Activated naive CD4-positive, alpha-beta T cell treated with Interleukin-2 at 50 U/mL for 16 hours (primary cell): Measurements from ENCODE around the gene CLEC4M.
"Not testable (repeated sequence)": the region's sequence is repeated elsewhere in the genome, so short reads cannot be mapped to it uniquely, and the experiment has no call there.

Source experiments
- DNase-seq: peaks from one replicate; pipeline ENCODE4 v3.0.0-alpha.2; 2020

CLEC4M gene

DNA sequence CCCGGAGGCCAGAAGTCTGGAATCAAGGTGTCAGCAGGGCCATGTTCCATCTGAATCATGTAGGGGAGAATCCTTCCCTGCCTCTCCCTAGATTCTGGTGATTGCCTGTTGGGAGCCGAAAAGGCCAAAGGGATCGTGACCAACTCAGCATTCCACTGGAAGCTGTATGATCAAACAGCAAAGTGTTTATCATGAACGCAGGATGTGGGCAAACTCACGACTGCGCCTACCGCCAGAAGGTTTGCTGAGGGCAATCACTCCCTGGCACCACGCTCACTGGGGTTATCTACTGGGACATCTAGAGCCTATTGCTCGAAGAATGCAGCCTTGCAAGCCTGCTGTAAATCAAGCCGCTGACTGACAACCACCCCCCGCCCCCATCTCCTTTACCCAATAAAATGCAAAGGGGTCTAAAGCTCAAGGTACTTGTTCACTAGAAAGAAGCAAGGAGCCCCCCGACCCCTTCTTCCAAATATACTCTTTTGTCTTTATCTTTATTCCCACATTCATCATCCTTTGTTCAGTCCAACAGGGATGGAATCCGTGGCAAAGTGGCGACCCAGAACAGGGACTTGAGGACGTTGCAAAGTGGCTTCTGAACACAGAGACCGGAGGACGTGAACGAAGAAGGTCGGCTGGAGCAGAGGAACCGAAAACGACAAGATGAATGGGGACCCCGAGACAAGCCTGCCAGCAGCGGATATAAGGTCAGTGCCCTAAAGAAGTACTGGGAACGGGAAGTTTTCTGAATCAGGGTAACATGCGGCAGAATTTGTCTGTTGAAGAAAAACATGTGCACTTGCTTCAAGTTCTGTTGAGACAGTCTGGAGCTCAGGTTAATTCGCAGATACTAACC lies 16.8 kb downstream of the CLEC4M start:
- DNase-seq: no peak

DNA sequence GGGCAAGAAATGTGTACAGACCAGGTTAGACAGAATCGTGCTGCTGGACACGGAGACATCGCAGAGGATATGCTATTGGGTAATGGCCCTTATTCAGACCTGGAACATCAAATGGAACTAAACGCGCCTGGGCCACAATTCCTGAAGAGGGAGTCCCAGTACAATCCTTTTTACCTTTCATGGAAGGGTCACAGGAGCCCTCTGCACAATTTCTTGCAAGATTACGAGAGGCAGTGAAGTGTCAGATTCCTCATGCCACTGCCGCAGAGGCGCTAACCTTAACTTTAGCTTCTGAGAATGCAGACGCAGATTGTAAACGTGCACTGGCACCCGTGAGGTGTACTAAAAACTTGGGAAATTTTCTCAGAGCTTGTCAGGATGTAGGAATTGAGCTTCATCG lies 18.1 kb downstream of the CLEC4M start:
- DNase-seq: no peak

DNA sequence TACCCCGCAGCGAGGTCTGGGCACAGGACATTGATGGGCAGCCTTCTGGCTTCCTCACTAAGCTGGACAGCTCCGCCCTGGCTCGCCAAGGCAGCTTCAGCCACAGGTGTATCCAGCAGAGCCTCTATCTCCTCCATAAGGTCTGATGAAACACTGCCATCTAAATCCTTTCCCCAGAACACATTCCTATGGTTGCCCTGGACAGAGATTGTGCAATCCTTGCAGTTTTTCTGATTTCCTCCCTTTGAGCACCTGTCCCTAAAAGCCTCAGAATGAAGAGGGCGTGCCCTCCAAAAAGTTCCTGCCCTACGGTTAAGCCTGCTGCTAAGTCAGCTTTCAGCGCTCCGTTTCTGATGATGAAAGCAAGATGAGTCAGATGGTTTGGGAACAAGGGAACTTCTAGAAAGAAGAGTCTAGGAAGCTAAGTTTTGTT lies 21.0 kb downstream of the CLEC4M start:
- no peak for DNase-seq

DNA sequence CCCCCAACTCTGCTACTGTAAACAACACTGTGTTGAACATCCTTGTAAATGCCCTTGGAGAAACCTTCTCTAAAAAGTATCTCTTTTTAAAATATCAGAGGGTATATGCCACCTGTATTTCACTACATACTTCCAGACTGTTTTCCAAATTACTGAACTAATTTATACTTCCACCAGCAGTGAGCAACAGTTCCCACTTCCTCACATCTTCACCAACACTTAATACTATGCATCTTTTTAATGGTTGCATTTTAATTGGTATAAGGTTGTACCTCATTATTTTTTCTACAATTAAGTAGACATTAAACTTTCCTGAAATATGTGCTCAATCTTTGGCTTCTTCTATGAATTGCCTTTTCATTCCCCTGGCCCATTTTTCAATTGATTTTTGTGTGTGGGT lies 21.8 kb downstream of the CLEC4M start:
- DNase-seq: no peak

DNA sequence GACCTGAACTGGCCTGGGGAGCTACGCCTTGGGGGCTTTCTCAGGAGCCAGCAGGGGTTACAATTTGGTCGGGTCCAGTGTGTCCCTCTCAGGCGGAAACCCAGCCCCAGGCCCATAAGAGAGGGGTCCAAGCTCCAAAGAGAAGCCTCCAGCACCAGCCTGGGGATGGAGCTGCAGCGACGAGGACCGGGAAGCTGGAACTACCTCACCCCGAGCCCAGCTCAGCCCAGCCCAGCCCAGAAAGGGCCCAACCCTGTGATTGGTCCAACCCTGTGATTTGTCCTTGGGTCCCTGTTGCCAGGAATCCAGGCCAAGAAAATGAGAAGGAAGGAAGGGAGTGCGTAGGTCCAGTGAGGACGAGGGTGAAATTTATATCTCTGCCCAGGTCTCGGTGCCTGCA lies 24.1 kb downstream of the CLEC4M start:
- DNase-seq: no peak

DNA sequence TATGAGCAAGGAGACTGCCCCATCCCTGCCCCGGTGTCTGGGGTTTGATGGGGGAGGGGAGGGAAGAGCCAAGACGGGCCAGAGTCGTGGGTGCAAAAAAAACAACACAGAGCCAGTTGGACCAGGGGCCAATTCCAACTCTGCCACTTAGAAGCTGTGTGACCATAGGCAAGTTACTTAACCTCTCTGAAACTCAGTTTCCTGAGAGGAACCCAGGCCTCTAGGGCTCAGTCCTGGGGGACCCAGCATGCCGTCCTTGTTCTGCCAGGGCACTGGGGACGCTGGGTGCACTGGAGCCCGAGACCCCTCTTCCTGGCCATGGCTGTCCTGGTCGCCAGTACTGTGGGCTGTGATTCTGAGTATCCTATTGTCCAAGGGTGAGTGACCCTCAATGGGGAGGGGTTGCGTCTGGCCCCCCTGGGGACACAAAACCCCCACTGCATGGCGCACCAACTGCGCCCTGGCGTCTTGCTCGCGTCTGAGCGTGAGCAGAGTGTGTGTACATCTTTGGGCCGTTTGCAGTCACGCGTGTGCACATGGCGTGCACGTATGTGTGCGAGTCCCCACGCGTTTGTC lies 24.6 kb downstream of the CLEC4M start:
- no peak for DNase-seq

DNA sequence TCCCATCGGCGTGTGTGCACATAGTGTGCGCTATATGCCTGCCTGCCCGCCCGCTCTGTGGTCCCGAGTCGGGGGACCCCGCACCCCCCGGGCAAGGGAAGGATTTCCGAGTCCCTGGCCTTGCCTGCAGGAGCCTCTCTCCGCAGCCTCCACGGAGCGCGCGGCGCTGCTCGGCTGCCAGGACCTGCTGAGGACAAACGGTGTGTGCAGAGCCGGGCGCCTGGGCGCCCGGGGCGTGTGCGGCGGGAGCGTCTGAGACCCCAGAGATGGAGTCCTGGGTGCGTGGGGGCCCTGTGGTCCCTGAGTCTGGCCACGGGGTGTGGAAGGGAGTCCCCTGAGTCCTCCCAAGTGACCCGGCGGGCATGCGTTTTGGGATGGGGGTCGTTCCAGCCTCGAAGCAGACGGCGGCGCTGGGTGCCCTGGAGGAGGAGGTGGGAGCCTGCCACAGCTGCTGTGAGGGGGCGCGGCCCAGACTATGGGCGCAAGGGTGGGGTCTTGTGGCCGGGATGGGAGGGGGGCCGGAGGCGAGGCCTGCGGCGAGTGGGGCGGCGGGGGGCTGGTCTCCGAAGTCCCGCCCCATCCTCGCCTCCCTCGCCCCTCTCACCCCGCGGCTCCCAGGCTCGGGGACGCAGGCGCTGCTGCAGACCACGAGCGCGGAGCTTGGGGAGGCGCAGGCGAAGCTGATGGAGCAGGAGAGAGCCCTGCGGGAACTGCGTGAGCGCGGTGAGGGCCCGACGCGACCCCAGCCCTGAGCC lies 25.3 kb downstream of the CLEC4M start:
- no peak for DNase-seq

DNA sequence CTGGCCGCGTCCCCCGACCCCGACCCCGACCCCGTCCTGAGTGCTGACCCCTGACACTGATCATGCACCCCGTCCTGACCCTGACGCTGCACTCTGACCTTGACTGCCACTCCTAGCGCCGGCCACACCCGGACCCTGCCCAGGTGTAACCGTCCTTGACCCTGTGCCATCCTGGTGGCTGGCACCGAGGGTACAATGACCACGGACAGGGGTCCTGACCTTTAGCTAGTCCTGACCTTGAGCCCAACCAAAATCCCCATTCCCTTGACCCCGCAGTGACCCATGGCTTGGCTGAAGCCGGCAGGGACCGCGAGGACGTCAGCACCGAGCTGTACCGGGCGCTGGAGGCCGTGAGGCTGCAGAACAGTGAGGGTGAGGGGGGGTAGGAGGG lies 25.9 kb downstream of the CLEC4M start:
- DNase-seq: no peak

DNA sequence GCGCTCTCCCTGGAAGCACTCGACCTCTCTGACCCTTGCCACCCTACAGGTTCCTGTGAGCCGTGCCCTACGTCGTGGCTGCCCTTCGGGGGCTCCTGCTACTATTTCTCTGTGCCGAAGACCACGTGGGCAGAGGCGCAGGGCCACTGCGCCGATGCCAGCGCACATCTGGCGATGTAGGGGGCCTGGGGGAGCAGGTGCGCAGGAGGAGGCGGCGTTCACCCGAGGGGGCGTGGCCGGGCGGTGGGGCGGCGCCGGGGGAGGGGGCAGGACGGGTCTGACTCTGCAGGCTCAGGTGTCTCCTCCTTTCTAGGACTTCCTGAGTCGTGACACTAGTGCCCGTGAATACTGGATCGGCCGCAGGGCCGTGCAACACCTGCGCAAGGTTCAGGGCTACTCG lies 26.4 kb downstream of the CLEC4M start:
- DNase-seq: peak; percentile 22

DNA sequence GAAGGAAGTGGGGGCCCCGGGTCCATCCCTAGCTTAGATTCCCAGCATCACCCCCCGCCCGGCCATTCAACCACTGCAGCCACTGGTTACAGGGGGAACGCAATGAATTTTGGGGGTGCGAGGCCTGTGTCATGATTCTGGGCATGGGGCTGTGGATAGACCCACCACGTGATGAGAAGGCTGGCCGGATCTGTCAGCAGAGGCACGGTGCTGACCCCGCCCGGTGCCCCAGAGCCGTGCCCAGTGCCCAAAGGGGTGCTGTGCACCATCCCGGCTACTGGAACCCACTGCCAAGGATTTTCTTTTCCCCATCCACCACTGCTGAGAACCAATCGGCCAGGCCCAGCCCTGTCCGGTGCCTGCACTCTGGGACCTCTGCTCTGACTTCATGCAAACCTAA lies 27.4 kb downstream of the CLEC4M start:
- no peak for DNase-seq

DNA sequence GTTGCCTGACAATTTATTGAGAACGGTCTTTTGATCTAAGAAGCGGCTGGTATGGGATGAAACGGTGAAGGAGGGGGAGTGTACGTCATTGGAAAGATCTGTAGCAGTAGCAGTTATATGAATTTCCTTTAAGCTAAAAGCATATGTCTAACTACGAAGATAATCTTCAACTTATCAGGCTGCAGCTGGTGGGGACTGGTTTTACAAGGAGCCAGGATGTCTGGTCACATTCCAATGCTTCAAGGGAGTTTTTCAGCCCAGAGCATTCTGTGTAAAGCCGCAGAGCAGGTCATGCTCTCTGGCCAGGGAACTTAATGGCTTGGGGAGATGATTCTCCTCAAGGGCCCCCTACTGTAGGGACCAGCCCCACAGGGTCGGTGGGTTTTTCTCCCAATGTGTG lies 29.2 kb downstream of the CLEC4M start:
- DNase-seq: no peak

DNA sequence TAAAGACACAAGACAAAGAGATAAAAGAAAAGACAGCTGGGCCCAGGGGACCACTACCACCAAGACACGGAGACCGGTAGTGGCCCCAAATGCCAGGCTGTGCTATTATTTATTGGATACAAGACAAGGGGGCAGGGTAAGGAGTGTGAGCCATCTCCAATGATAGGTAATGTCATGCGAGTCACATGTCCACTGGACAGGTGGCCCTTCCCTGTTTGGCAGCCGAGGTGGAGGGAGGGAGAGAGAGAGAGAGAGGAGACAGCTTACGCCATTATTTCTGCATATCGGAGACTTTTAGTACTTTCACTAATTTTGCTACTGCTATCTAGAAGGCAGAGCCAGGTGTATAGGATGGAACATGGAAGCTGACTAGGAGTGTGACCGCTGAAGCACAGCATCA lies 29.7 kb downstream of the CLEC4M start:
- not testable (repeated sequence) for DNase-seq

DNA sequence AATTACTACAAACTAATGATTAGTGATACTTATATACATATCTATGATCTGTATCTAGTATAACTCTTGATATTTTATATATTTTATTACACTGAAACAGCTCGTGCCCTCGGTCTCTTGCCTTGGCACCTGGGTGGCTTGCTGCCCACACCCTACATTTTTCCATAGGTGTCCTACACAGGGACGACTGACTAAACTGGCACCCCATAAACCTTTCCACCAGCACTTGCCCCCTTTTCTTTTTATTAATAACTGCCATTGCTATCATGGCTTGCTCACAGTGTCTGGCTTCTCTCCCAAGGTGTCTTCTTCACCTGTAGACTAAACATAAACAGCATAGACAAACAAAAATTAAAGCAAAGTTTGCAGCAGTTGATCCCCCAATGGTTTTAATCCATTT lies 30.4 kb downstream of the CLEC4M start:
- DNase-seq: no peak

DNA sequence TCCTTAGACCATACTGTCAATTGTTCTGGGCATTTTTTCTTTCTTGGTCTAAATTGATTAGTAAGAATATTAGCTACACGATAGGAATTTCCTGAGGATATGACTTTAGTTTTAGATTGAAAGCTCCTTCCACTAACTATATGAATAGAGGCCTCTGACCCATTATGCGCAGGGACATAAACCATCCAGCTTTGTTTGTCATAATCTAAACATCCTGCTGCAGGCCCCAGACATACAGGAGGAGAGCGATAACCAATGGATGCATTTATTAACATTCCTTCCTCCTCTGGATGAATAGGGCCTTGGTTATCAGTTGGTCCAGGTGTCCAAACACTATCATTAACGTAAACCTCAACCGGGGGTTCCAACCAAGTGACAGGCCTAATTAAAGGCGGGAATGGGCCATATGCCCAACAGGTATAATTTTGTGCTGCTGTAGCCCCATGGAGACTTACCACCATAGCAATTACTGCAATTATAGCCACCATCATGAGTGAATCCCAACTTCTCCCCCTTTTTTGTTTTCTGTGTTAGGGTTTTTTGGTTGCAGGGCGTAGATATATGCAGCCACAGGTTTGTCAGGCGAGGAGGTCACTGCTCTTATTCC lies 32.6 kb downstream of the CLEC4M start:
- DNase-seq: no peak

DNA sequence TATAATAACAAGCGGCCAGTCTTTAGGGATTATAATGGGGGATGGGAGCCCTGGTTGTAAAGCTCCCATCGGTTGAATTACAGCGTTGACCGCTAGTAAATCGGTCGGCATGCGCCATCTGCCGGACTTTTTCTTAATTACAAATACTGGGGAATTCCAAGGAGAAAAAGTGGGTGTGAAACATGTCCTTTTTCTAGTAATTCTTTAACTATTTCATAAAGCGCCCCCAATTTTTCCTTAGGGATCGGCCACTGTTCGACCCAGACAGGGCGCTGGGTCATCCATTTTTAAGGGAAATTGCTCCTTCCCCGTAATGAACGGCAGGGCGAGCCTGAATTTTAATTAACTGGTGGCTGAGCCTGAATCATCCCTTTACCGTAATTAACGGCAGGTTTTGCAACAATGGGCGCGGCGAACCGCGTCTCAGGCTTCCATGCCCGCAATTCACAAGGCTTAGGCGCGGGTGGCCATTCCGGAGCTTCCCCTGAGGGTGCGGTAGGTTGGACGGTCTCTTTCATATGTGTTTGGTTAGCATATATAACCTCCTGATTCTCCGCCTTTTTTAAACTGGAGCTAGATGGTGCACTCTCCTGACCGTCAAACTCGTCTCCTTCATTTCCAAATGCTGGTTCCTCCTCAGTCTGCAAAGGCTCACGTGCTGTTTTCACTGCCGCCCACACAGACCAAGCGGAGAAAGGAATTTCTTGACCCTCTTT lies 36.8 kb downstream of the CLEC4M start:
- peak; percentile 57 for DNase-seq

DNA sequence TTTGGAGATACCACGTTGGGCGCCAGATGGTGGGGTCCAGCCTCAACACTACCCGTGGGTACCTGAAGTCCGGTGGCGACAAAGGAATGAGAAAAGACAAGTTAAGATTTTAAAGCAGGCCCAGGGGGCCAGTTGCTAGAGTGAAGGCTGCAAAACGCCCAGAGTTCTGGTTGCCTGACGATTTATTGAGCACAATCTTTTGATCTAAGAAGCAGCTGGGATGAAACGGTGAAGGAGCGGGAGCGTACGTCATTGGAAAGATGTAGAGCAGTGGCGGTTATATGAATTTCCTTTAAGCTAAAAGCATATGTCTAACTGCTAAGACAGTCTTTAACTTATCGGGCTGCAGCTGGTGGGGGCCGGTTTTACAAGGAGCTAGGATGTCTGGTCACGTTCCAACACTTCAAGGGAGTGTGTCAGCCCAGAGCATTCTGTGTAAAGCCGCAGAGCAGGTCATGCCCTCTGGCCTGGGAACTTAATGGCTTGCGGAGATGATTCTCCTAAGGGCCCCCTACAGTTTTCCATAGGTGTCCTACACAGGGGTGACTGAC lies 38.1 kb downstream of the CLEC4M start:
- DNase-seq: no peak

DNA sequence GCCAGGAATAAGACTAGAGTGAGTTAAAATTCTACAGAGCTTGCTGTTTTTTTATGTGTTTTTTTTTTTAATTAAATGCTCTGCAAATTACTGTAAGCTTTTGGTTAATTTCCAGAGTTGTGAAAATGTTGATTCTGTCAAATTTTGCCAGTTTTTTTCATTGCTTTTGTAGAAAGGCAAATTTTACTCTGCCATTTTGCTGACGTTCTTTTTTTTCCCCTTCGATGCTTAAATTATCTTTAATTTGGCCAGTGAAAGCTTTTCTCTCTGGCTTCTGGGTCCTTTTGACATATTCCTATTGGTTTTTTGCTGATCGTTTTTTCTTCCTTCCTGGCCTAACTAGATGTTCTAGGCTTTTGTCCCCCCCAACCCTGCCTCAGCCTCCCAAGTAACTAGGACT lies 43.2 kb downstream of the CLEC4M start:
- no peak for DNase-seq

DNA sequence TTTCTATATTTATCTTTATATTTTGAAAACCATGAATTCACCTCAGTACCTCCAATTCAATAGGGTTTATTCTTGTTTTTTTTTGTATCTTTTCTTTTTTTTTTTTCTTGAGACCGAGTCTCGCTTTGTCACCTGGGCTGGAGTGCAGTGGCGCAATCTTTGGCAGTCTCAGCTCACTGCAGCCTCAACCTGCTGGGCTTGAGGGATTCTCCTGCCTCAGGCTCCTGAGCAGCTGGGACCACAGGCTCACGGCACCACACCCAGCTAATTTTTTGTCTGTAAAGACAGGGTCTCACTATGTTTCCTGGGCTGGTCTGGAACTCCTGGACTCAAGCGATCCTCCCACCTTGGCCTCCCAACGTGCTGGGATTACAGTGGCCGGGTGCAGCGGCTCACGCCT lies 43.8 kb downstream of the CLEC4M start:
- DNase-seq: no peak

DNA sequence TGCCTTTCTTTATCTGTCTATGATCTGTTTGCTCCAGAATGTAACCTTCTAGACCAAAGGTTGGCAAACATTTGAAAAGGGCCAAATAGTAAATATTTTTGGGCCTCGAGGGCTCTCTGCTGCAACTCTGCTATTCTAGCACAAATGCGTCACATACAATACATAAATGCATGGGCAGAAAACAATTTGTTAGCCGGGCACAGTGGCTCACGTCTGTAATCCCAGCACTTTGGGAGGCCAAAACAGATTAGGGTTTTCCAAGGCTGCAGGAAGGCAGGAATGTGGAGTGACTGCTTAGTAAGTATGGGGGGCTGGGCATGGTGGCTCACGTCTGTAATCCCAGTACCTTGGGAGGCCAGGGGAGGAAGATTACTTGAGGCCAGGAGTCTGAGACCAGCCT lies 45.1 kb downstream of the CLEC4M start:
- no peak for DNase-seq

DNA sequence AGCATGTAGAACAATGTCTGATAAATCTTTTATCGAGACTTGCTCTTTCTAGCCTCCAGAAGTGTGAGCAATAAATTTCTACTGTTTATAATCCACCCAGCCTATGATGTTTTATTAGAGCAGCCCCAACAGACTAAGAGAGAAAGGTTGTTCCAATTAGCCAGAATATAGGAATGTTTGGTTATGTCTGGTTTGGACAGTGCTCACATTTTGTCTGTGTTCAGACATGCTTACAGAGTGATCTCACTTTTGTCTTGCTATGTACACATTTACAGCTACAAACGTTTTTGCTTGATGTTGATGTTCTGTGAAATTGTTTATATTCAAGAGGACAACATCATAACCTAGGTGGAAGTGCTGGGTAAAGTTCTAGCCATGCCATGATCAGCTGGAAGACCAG lies 48.9 kb downstream of the CLEC4M start:
- no peak for DNase-seq

DNA sequence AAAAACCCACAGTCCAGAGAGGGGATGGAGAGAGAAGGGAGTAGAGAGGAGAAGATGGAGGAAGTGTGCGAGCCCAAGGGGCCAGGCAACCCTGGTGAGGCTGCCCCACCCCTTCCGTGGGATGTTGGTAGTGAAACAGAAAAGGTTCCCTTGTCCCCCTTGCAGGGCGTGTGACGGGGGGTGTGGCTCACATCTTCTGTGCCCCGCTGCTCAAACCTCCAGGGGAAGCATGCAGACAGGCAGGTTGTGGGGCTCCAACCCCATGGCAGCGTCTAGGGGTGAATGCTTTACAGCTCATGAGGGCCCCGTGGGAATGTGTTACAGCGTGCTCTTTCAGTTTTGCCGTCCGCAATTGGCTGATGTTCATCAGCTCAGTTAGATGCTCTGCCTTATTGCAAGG lies 52.3 kb downstream of the CLEC4M start:
- DNase-seq: peak; percentile 21

DNA sequence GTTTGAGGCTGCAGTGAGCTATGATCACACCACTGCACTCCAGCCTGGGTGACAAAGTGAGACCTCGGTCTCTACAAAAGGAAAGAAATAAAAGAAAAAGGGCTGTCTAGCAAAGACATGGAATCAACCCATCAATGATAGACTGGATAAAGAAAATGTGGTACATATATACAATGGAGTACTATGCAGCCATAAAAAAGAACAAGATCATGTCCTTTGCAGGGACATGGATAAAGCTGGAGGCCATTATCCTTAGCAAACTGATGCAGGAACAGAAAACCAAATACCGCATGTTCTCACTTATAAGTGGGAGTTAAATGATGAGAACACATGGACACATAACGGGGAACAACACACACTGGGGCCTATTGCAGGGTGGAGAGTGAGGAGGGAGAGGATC lies 53.0 kb downstream of the CLEC4M start:
- DNase-seq: not testable (repeated sequence)

DNA sequence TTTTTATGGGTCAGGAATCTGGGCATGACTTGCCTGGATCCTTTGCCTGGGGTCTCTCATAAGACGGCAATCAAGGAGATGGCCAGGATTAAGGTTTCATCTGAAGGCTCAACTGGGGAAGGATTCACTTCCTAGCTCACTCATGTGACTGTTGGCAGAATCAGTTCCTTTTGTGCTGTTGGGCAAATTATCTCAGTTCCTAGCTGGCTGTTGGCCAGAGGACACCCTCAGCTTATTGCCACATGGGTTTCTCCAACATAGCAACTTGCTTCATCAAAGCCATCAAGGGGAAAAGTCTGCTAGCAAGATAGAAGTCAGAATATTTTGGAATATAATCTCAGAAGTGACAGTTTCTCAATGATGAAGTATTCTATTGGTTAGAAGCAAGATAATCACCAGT lies 54.8 kb downstream of the CLEC4M start:
- DNase-seq: no peak
